ENCODE results near the gene OR2V1.
"Not testable (repeated sequence)": the region's sequence is repeated elsewhere in the genome, so short reads cannot be mapped to it uniquely, and the experiment has no call there.

The OR2V1 gene

DNA sequence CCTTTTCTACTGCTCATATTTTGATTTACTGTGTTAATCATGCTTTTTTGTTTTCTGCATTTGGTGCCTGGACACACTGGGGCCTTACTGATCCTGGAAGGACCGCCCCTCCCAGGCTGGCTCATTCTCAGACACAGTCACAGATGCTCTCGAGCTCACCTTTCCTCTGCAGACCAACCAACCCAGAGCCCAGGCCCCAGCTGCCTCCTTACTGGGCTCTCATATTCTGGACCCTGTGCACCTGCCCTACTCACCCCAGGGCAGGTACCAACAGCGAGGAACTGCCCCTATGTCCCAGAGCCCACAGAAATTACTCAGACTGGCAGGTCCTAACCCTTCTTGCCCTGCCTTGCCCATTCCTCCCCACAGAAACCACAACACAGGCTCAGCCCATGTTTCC is 9.8 kb upstream of the OR2V1 start:
- H3K4me2 ChIP-seq: no peak overlapping the region
- H3K9ac ChIP-seq: no peak overlapping the region
- H3K4me1 ChIP-seq: peaks cover 2 to 13% (median 8%) of the 10 kb centered on the region in 10 experiments; a peak in 16 of 20 replicates
- no peak overlapping the region for H3K4me3 ChIP-seq
- H3K27me3 ChIP-seq: no peaks in the 10 kb centered on the region
- H3K36me3 ChIP-seq: no peaks in the 10 kb centered on the region
- no peak overlapping the region for H3K27ac ChIP-seq
- no peaks in the 10 kb centered on the region for H4K20me1 ChIP-seq
- TF ChIP-seq Cebpa-rat (IDR thresholded peaks at IDR 0.05): no peak
- H3K9me3 ChIP-seq (replicated peaks in 1 of 11): peaks cover 40 to 65% (median 56%) of the 10 kb centered on the region in 11 experiments

DNA sequence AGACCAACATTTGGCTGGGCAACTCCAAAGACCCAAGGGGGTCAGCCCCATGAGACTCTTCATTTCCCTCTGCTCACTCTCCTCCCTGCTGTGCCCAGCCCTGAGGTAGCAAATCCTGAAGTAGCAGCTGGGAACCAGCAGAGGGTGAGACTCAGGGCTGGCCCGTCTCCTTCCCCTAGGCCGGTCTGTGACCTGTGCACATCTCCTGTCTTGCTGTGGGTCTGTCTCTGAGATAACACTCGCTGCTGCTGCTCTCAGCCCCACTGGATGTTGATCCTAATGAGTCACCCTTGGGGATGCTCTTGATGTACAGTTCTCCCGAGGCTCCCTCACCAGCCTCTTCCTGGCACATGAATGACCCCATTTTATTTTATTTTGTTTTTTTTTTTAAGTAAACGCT is 7.3 kb upstream of the OR2V1 start:
- TF ChIP-seq Cebpa-rat (IDR thresholded peaks at IDR 0.05): no peak
- Histone ChIP-seq H3K27ac (no peak overlapping the region), H3K9ac (no peak overlapping the region)

DNA sequence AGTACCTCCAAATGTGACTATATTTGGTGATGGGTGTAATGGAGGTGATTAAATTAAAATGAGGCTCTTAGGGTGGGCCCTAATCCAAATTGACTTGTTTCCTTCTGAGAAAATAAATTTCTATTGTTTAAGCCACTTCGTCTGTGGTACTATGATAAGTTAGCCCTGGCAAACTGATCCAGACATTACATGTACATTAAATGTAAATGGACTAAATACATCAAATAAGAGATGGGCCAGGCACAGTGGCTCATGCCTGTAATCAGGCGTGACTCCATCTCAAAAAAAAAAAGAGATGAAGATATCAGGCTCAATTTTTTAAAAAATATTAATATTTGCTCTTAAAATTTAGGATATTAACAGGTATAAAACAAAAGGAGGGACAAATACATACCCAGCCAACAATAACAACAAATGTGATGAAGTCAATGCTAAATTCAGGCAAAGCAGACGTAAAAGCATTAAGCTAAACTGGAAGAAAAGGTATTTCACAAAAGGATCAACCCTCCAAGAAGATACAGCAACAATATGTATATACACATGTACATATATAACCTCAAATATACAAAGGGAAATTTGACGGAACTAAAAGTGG is 5.5 kb upstream of the OR2V1 start:
- Histone ChIP-seq H3K4me3 (no peak overlapping the region), H4K20me1 (no peaks in the 10 kb centered on the region), H3K9me3 (replicated peaks in 1 of 11) (peaks cover 15 to 30% (median 25%) of the 10 kb centered on the region in 11 experiments), H3K27ac (no peak overlapping the region), H3K4me1 (peaks cover 2 to 33% (median 14%) of the 10 kb centered on the region in 10 experiments; a peak in 16 of 20 replicates), H3K27me3 (no peaks in the 10 kb centered on the region), H3K36me3 (no peaks in the 10 kb centered on the region), H3K9ac (no peak overlapping the region), H3K4me2 (no peak overlapping the region)
- TF ChIP-seq Cebpa-rat (IDR thresholded peaks at IDR 0.05): no peak

More for the DNA sequence above, 7.3 kb upstream of the OR2V1 start:
- no peaks in the 10 kb centered on the region for H3K27me3 ChIP-seq
- H3K9me3 ChIP-seq (replicated peaks in 1 of 11): peaks cover 16 to 41% (median 31%) of the 10 kb centered on the region in 11 experiments
- H3K4me1 ChIP-seq: peaks cover 12 to 29% (median 20%) of the 10 kb centered on the region in 10 experiments
- no peak overlapping the region for H3K4me3 ChIP-seq
- no peaks in the 10 kb centered on the region for H4K20me1 ChIP-seq
- no peaks in the 10 kb centered on the region for H3K36me3 ChIP-seq
- no peak overlapping the region for H3K4me2 ChIP-seq

DNA sequence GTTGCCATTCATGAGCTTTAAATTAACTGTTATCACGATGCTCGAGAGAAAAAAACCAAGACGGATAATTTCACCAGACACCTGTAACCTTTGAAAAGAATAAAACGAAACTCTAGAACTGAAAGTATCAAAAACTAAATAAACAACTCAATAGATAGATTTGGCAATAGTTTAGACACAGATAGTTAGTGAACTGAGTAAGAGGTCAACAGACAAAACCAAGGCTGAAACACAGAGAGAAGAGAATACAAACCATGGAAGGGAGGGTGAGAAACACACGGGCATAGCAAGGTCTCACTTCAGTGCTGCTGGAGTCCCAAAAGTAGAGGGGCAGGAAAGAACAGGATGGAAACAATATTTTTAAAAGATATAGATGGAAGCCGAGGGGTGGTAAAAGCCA is 3.3 kb upstream of the OR2V1 start:
- Histone ChIP-seq H3K36me3 (no peaks in the 10 kb centered on the region), H3K9me3 (replicated peaks in 1 of 11) (peaks cover 15 to 30% (median 24%) of the 10 kb centered on the region in 11 experiments), H3K4me2 (peak overlapping the region in 4 of 11 experiments; percentile 48 to 68 (median 61); a peak in 7 of 22 replicates), H3K4me1 (peaks cover 19 to 48% (median 34%) of the 10 kb centered on the region in 10 experiments), H3K9ac (no peak overlapping the region), H3K27ac (no peak overlapping the region), H4K20me1 (no peaks in the 10 kb centered on the region), H3K27me3 (0 out of 22 replicates have a peak, but pooled peaks cover 0 to 4% (median 0%) of the 10 kb centered on the region in 11 experiments), H3K4me3 (no peak overlapping the region)
- TF ChIP-seq Cebpa-rat (IDR thresholded peaks at IDR 0.05): no peak

DNA sequence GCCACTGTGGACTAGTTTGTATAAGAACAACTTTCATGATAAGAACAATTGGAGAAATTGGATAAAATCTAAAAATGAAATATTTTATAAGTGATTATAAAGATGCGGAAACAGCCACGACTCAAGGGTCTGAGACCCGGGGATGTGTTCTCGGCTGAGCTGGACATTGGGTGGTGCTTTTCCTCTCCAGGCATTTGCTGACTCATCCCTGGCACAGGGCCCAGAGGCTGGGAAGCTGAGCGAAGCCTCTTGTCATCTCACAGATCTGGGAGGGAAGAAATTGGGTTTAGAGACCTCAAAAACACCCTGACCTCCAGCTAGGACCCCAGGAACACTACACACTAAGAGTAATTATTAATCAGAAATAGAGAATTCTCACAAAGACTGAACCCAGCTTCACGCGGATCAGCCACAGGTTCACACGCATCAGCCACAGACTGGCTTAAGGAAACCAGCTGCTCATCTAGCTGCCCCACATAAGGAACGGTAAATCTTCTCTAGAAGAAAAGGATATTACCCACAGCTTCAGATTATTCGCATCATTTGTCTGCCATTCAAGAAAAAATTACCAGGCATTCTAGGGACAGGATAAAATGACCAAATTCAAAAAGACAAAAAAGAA is 2.8 kb upstream of the OR2V1 start:
- Histone ChIP-seq H4K20me1 (no peaks in the 10 kb centered on the region), H3K9ac (no peak overlapping the region), H3K4me2 (peak overlapping the region in 8 of 11 experiments; percentile 10 to 68 (median 34); a peak in 12 of 22 replicates), H3K27me3 (0 out of 22 replicates have a peak, but pooled peaks cover 0 to 6% (median 0%) of the 10 kb centered on the region in 11 experiments), H3K36me3 (no peaks in the 10 kb centered on the region), H3K27ac (no peak overlapping the region), H3K4me1 (peaks cover 24 to 54% (median 38%) of the 10 kb centered on the region in 10 experiments), H3K4me3 (no peak overlapping the region), H3K9me3 (replicated peaks in 1 of 11) (peaks cover 15 to 30% (median 24%) of the 10 kb centered on the region in 11 experiments)
- TF ChIP-seq Cebpa-rat (IDR thresholded peaks at IDR 0.05): no peak

DNA sequence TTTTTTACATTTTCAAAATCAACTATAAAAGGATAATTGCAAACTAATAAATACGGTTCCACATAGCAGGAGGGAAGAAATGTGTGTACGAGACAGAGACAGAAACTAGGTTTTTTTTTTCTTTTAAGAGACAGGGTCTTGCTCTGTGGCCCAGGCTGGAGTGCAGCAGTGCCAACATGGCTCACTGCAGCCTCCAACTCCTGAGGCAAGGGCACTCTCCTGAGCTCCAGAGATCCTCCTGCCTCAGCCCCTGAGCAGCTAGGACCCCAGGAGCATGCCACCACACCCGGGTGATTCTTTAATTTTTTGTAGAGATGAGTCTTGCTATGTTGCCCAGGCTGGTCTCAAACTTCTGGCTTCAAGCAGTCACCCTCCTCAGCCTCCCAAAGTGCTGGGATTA is 2.1 kb upstream of the OR2V1 start:
- H3K9me3 ChIP-seq (replicated peaks in 1 of 11): peaks cover 15 to 25% (median 18%) of the 10 kb centered on the region in 11 experiments
- no peaks in the 10 kb centered on the region for H4K20me1 ChIP-seq
- peak overlapping the region in 4 of 11 experiments; percentile 15 to 67 (median 48); a peak in 5 of 22 replicates for H3K4me2 ChIP-seq
- H3K36me3 ChIP-seq: no peaks in the 10 kb centered on the region
- TF ChIP-seq Cebpa-rat (IDR thresholded peaks at IDR 0.05): no peak
- no peak overlapping the region for H3K9ac ChIP-seq
- 0 out of 22 replicates have a peak, but pooled peaks cover 0 to 6% (median 0%) of the 10 kb centered on the region in 11 experiments for H3K27me3 ChIP-seq
- peaks cover 30 to 60% (median 42%) of the 10 kb centered on the region in 10 experiments for H3K4me1 ChIP-seq
- H3K4me3 ChIP-seq: no peak overlapping the region
- no peak overlapping the region for H3K27ac ChIP-seq

DNA sequence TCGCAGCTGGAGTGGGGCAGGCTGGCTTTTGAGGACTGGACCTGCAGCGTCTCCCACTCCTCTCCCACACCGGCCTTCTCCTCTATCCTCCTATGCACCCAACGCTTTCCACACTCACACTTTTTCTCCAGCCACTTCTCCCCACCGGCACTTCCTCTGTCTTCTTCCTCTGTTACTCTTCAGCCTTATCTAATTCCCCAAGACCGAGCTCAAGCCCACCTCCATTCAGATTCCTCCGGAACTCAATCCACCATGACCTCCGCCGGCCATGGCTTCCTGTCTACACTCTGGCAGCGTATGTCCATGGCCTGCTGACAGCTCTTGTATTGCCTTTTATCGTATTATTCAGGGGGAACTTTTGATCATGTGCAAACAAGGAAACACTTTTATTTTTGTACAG is 545 bp upstream of the OR2V1 start:
- Histone ChIP-seq H3K27me3 (0 out of 22 replicates have a peak, but pooled peaks cover 0 to 6% (median 0%) of the 10 kb centered on the region in 11 experiments), H3K9me3 (replicated peaks in 1 of 11) (peaks cover 3 to 9% (median 6%) of the 10 kb centered on the region in 11 experiments; a peak in 21 of 22 replicates), H3K36me3 (no peaks in the 10 kb centered on the region), H4K20me1 (no peaks in the 10 kb centered on the region), H3K4me2 (peak overlapping the region in 5 of 11 experiments; percentile 7 to 75 (median 35); a peak in 5 of 22 replicates), H3K4me1 (peaks cover 39 to 69% (median 49%) of the 10 kb centered on the region in 10 experiments), H3K4me3 (no peak overlapping the region), H3K9ac (no peak overlapping the region), H3K27ac (no peak overlapping the region)
- no peak for TF ChIP-seq Cebpa-rat (IDR thresholded peaks at IDR 0.05)

GRCh38 chr5:181130081-181130480 is 888 bp downstream of the OR2V1 start:
- H3K4me2 ChIP-seq: peak overlapping the region in 10 of 11 experiments; percentile 21 to 83 (median 62); a peak in 18 of 22 replicates
- H3K36me3 ChIP-seq; H3K9ac ChIP-seq; H3K27ac ChIP-seq; H4K20me1 ChIP-seq; H3K27me3 ChIP-seq; H3K9me3 ChIP-seq (replicated peaks in 1 of 11); H3K4me3 ChIP-seq: not testable (repeated sequence)
- peaks cover 32 to 64% (median 49%) of the 10 kb centered on the region in 10 experiments for H3K4me1 ChIP-seq

GRCh38 chr5:181129601-181130000 is 1.4 kb downstream of the OR2V1 start:
- H3K9ac ChIP-seq: no peak overlapping the region; a peak in 1 of 22 replicates
- 0 out of 22 replicates have a peak, but pooled peaks cover 0 to 6% (median 0%) of the 10 kb centered on the region in 11 experiments for H3K27me3 ChIP-seq
- peak overlapping the region; percentile 21 to 83 (median 61); a peak in 20 of 22 replicates for H3K4me2 ChIP-seq

More at GRCh38 chr5:181129601-181130000, 1.4 kb downstream of the OR2V1 start:
- Histone ChIP-seq H3K27ac (no peak overlapping the region), H3K4me3 (no peak overlapping the region), H4K20me1 (no peaks in the 10 kb centered on the region), H3K4me1 (peaks cover 27 to 59% (median 49%) of the 10 kb centered on the region in 10 experiments), H3K36me3 (no peaks in the 10 kb centered on the region), H3K9me3 (replicated peaks in 1 of 11) (peaks cover 0 to 6% (median 0%) of the 10 kb centered on the region in 11 experiments; a peak in 3 of 22 replicates)
- no peak for TF ChIP-seq Cebpa-rat (IDR thresholded peaks at IDR 0.05)

Measured in BLaER1 treated with 17β-estradiol and CSF1 and Interleukin-3, amounts not matched to agents 10 nM and 100 nM (cell line).